Thyroid gland (tissue), 4 donors: ENCODE data around the gene TMPRSS4.

Experiments
- POLR2A ChIP-seq, 2 donors: fragments of 450-650 bp; IDR thresholded peaks; one replicate each; pipeline ENCODE4 v1.6.1; 2017; ENCODE audit warnings: antibody characterized with exemption in 2 of 2, mild to moderate bottlenecking in 2 of 2, moderate library complexity in 1 of 2
- TF ChIP-seq, protein P1 (sequence below), 6 experiments: fragments of 200-600 bp in 3 of 6; fragments of 450-650 bp in 3 of 6; sonication (generic) in 3 of 6; IDR thresholded peaks; one replicate each; pipeline ENCODE4 v1.5.1; 2016 to 2019; ENCODE audit warnings: antibody characterized with exemption in 6 of 6, mild to moderate bottlenecking in 2 of 6, inconsistent platforms in 1 of 6, moderate library complexity in 1 of 6

DNA sequence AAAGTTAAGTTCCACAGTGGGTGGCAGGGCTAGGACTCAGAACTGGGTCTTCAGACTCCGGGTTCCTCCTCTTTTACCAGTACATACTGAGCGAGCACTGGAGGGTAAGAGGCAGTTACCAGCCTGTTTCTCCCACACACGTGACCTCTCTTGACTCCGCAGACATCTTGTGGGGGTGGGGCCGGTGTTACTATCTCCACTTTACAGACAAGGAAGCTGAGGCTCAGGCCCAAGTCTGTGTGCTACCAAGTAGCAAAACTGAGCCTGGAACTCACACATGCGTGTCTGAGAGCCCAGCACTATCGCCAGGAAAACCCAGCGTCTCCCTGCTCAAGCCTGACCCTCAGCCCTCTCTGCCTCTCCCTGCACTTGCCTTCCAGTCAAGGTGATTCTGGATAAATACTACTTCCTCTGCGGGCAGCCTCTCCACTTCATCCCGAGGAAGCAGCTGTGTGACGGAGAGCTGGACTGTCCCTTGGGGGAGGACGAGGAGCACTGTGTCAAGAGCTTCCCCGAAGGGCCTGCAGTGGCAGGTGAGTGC lies 25.9 kb downstream of the TMPRSS4 start:
- TF ChIP-seq, protein P1, sequence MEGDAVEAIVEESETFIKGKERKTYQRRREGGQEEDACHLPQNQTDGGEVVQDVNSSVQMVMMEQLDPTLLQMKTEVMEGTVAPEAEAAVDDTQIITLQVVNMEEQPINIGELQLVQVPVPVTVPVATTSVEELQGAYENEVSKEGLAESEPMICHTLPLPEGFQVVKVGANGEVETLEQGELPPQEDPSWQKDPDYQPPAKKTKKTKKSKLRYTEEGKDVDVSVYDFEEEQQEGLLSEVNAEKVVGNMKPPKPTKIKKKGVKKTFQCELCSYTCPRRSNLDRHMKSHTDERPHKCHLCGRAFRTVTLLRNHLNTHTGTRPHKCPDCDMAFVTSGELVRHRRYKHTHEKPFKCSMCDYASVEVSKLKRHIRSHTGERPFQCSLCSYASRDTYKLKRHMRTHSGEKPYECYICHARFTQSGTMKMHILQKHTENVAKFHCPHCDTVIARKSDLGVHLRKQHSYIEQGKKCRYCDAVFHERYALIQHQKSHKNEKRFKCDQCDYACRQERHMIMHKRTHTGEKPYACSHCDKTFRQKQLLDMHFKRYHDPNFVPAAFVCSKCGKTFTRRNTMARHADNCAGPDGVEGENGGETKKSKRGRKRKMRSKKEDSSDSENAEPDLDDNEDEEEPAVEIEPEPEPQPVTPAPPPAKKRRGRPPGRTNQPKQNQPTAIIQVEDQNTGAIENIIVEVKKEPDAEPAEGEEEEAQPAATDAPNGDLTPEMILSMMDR (IDR thresholded peaks at IDR 0.05): no peak
- no peak for TF ChIP-seq POLR2A (IDR thresholded peaks at IDR 0.05)
